Mesenchymal stem cell (in vitro differentiated cells and primary cell): ENCODE measurements around the gene PLSCR4.

ENCODE experiments used
- DNase-seq: peaks from one replicate; pipeline ENCODE4 v3.0.0-alpha.2; 2013
- H2AFZ ChIP-seq: one replicate; pipeline ENCODE4 v1.6.1; 2013; ENCODE audit warnings: low read depth, mild to moderate bottlenecking, control low read depth, inconsistent platforms, low read length, moderate library complexity
- H2AK5ac ChIP-seq: 2 replicates; pipeline ENCODE4 v1.6.1; 2013; ENCODE audit warnings: low read length, moderate library complexity, mild to moderate bottlenecking, inconsistent platforms; ENCODE audit not compliant: severe bottlenecking
- H2BK120ac ChIP-seq: one replicate; pipeline ENCODE4 v1.6.1; 2013; ENCODE audit warnings: low read depth, mild to moderate bottlenecking, inconsistent platforms, low read length, moderate library complexity
- H2BK12ac ChIP-seq, 2 experiments: one replicate each; pipeline ENCODE4 v1.6.1; 2013; ENCODE audit warnings: inconsistent platforms in 2 of 2, low read length in 2 of 2, mild to moderate bottlenecking in 2 of 2, moderate library complexity in 2 of 2, control low read depth in 1 of 2
- H2BK15ac ChIP-seq: one replicate; pipeline ENCODE4 v1.6.1; 2013; ENCODE audit warnings: mild to moderate bottlenecking, low read depth, inconsistent platforms; ENCODE audit not compliant: poor library complexity, severe bottlenecking
- H2BK5ac ChIP-seq: 2 replicates; pipeline ENCODE4 v1.6.1; 2013; ENCODE audit warnings: low read depth, mild to moderate bottlenecking, low read length, control low read depth, inconsistent platforms; ENCODE audit not compliant: poor library complexity, severe bottlenecking
- H3K14ac ChIP-seq, 2 experiments: one replicate each; pipeline ENCODE4 v1.6.1; 2013; ENCODE audit warnings: inconsistent platforms in 2 of 2, low read length in 2 of 2, control low read depth in 1 of 2, mild to moderate bottlenecking in 1 of 2, moderate library complexity in 1 of 2
- H3K18ac ChIP-seq, 2 experiments: one replicate each; pipeline ENCODE4 v1.6.1; 2013; ENCODE audit warnings: inconsistent platforms in 2 of 2, low read length in 2 of 2, control low read depth in 1 of 2, low read depth in 1 of 2, mild to moderate bottlenecking in 1 of 2
- H3K23ac ChIP-seq, 2 experiments: one replicate each; pipeline ENCODE4 v1.6.1; 2013; ENCODE audit warnings: inconsistent platforms in 2 of 2, low read length in 2 of 2, mild to moderate bottlenecking in 2 of 2, moderate library complexity in 2 of 2, control low read depth in 1 of 2
- H3K27ac ChIP-seq: 2 replicates; pipeline ENCODE4 v1.5.1; 2013; ENCODE audit warnings: mild to moderate bottlenecking, moderate library complexity, low read length, control low read depth, inconsistent platforms; ENCODE audit not compliant: poor library complexity, severe bottlenecking
- H3K27me3 ChIP-seq, 2 experiments: 2 replicates each; pipeline versions ENCODE4 v1.6.1 to v1.7.0; 2013; ENCODE audit warnings: low read length in 2 of 2, mild to moderate bottlenecking in 2 of 2, moderate library complexity in 2 of 2, control low read depth in 1 of 2, inconsistent platforms in 1 of 2; ENCODE audit not compliant: control insufficient read depth in 1 of 2, insufficient read depth in 1 of 2
- H3K36me3 ChIP-seq, 2 experiments: 2 replicates each; pipeline versions ENCODE4 v1.6.1 to v1.7.0; 2013; ENCODE audit warnings: low read length in 2 of 2, control low read depth in 1 of 2, inconsistent platforms in 1 of 2, low read depth in 1 of 2, mild to moderate bottlenecking in 1 of 2; ENCODE audit not compliant: insufficient read depth in 2 of 2, control insufficient read depth in 1 of 2
- H3K4ac ChIP-seq, 2 experiments: one replicate each; pipeline ENCODE4 v1.6.1; 2013; ENCODE audit warnings: inconsistent platforms in 2 of 2, low read length in 2 of 2, mild to moderate bottlenecking in 2 of 2, moderate library complexity in 2 of 2, control low read depth in 1 of 2, low read depth in 1 of 2
- H3K4me1 ChIP-seq: 2 replicates; pipeline ENCODE4 v1.6.1; 2013; ENCODE audit warnings: low read depth, low read length, control low read depth; ENCODE audit not compliant: control insufficient read depth, insufficient read depth
- H3K4me2 ChIP-seq: 2 replicates; pipeline ENCODE4 v1.6.1; 2013; ENCODE audit warnings: low read length, mild to moderate bottlenecking, inconsistent platforms; ENCODE audit not compliant: poor library complexity, severe bottlenecking
- H3K4me3 ChIP-seq, 2 experiments: 2 replicates each; pipeline versions ENCODE4 v1.5.1 to v1.7.0; 2013; ENCODE audit warnings: low read length in 2 of 2, mild to moderate bottlenecking in 2 of 2, control low read depth in 1 of 2, low read depth in 1 of 2; ENCODE audit not compliant: insufficient read depth in 1 of 2
- H3K79me1 ChIP-seq: replicated peaks from 2 replicates; pipeline ENCODE4 v1.6.1; 2013; ENCODE audit warnings: mild to moderate bottlenecking, control low read depth, low read length, inconsistent platforms; ENCODE audit not compliant: poor library complexity, severe bottlenecking
- H3K9ac ChIP-seq: 2 replicates; pipeline ENCODE4 v1.7.0; 2013; ENCODE audit warnings: mild to moderate bottlenecking, low read length, moderate library complexity
- H3K9me3 ChIP-seq: 2 replicates; pipeline ENCODE4 v1.7.0; 2013; ENCODE audit warnings: mild to moderate bottlenecking, low read length; ENCODE audit not compliant: control insufficient read depth
- H4K8ac ChIP-seq: one replicate; pipeline ENCODE4 v1.6.1; 2013; ENCODE audit warnings: inconsistent platforms, mild to moderate bottlenecking, low read length, moderate library complexity
- H4K91ac ChIP-seq: one replicate; pipeline ENCODE4 v1.6.1; 2013; ENCODE audit warnings: mild to moderate bottlenecking, low read length, inconsistent platforms
- WGBS: methylation state at CpG from one replicate; pipeline ENCODE4 v1.1.7; 2013; ENCODE audit warnings: mixed read lengths; 5-methylcytosine and 5-hydroxymethylcytosine counted together

PLSCR4 gene

DNA sequence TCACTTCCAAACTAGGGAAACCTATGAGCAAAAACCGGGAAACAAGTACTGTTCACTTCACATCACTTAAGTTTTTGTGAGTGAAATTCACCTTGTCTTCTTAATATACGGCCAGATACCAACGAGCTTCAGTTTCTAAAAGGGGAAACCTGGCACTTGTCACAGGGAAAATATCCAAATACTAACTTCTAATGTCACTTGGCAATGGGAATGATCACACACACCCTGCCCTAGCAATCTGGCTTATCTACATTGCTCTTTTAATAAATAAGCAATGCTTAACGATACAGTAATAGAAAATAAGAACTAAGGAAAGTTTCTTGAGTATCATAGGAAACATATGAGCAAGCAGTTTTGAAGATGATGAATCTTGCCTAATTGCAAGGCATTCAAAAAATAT is 55.3 kb downstream of the PLSCR4 start:
- Histone ChIP-seq H3K4me1 (no peaks in the 10 kb centered on the region), H2BK120ac (no peak overlapping the region), H3K27me3 (no peaks in the 10 kb centered on the region), H2AFZ (no peak overlapping the region), H3K4me2 (no peak overlapping the region), H3K18ac (no peak overlapping the region), H3K9me3 (no peaks in the 10 kb centered on the region), H2AK5ac (no peak overlapping the region), H3K4me3 (no peak overlapping the region), H3K79me1 (no peaks in the 10 kb centered on the region), H3K9ac (no peak overlapping the region), H3K36me3 (peaks cover 0 to 60% of the 10 kb centered on the region in 2 experiments), H2BK15ac (no peak overlapping the region), H3K4ac (no peak overlapping the region), H4K91ac (no peak overlapping the region), H3K27ac (no peak overlapping the region), H3K14ac (no peak overlapping the region), H2BK12ac (no peak overlapping the region), H2BK5ac (no peak overlapping the region), H3K23ac (no peak overlapping the region), H4K8ac (no peak overlapping the region)
- WGBS, result 81% methylated on average over 3 of the region's 4 CpGs
- no peak for DNase-seq

DNA sequence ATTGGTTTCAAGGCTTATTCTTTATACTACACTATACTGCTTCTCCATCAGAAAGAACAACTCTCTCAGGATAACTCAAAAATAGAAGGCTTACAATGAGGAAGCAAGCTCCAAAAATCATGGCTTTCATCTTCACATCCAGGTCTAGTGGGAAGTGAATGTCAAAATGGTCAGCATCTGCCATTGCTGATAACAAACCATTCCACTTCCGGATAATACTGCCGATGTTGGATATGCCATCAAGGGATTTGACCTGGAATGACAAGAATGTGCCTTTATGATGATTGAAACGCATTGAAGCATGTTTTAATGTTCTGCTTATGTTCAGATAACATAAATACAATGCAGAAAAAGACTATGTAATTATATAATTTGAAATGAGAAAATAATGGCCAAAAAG is 55.9 kb downstream of the PLSCR4 start:
- no CpG with 5 or more reads among the region's 3 CpGs for WGBS
- H3K4me3 ChIP-seq, result no peak overlapping the region
- no peak overlapping the region for H2BK12ac ChIP-seq

GRCh38 chr3:146191051-146191450 is 59.9 kb downstream of the PLSCR4 start:
- Histone ChIP-seq H3K27me3 (no peaks in the 10 kb centered on the region), H2BK15ac (no peak overlapping the region), H3K79me1 (no peaks in the 10 kb centered on the region), H2AK5ac (no peak overlapping the region), H2BK5ac (no peak overlapping the region), H3K4me2 (no peak overlapping the region), H3K14ac (no peak overlapping the region), H3K36me3 (peaks cover 0 to 42% of the 10 kb centered on the region in 2 experiments), H3K27ac (no peak overlapping the region), H2AFZ (no peak overlapping the region), H3K23ac (no peak overlapping the region), H3K4me1 (no peaks in the 10 kb centered on the region), H3K9ac (no peak overlapping the region), H4K8ac (no peak overlapping the region), H2BK12ac (no peak overlapping the region), H3K4me3 (no peak overlapping the region), H3K18ac (no peak overlapping the region), H3K4ac (no peak overlapping the region), H3K9me3 (no peaks in the 10 kb centered on the region), H2BK120ac (no peak overlapping the region), H4K91ac (no peak overlapping the region)
- no peak for DNase-seq
- 100% methylated on average over 1 of the region's 1 CpG for WGBS

More for the DNA sequence above, 55.9 kb downstream of the PLSCR4 start:
- no peak overlapping the region for H3K27ac ChIP-seq
- no peak overlapping the region for H4K91ac ChIP-seq
- H4K8ac ChIP-seq, result no peak overlapping the region
- H2BK120ac ChIP-seq, result no peak overlapping the region
- H2AFZ ChIP-seq, result no peak overlapping the region
- no peak overlapping the region for H3K14ac ChIP-seq
- no peaks in the 10 kb centered on the region for H3K79me1 ChIP-seq
- H3K4me2 ChIP-seq, result no peak overlapping the region
- no peak for DNase-seq
- H3K9ac ChIP-seq, result no peak overlapping the region
- H2BK15ac ChIP-seq, result no peak overlapping the region
- no peak overlapping the region for H2BK5ac ChIP-seq
- H3K9me3 ChIP-seq, result no peaks in the 10 kb centered on the region
- no peak overlapping the region for H2AK5ac ChIP-seq
- no peak overlapping the region for H3K18ac ChIP-seq
- H3K36me3 ChIP-seq, result peaks cover 0 to 56% of the 10 kb centered on the region in 2 experiments
- no peak overlapping the region for H3K23ac ChIP-seq
- no peaks in the 10 kb centered on the region for H3K4me1 ChIP-seq
- no peaks in the 10 kb centered on the region for H3K27me3 ChIP-seq
- no peak overlapping the region for H3K4ac ChIP-seq

DNA sequence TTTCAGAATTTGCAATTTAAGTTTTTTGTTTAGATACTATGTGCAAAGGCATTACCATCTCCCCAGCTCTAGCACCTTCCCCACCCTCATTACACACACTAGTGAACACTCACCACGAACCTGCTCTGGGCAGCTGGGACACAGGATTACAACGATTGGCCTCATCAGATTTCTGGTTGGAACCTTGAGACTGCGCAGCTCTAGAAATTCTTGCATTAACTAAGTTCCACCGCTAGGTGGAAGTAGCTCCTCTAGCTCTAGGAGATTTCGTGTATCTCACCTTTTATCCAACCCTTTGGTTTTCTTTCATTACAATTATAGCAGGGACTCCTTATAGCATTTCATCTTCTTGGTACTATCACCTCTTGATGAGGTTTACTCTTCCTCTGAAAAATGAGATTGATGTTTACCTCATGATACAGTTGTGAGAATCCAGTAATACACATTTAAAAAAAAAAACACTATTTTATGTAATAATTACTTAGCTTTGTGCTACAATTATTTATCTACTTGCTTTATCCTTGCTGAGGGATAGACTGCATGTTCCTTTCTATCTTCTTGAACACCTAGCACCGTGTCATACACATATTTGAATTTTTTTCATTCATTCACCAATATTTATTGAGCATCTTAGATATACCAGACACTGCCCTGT is 61.3 kb downstream of the PLSCR4 start:
- H3K18ac ChIP-seq, result no peak overlapping the region
- H4K8ac ChIP-seq, result no peak overlapping the region
- H3K23ac ChIP-seq, result no peak overlapping the region
- peak; percentile 68 for DNase-seq
- H3K27ac ChIP-seq, result no peak overlapping the region
- H3K14ac ChIP-seq, result no peak overlapping the region
- no peaks in the 10 kb centered on the region for H3K9me3 ChIP-seq
- H2BK120ac ChIP-seq, result no peak overlapping the region
- no peak overlapping the region for H4K91ac ChIP-seq
- H2BK15ac ChIP-seq, result no peak overlapping the region
- no peaks in the 10 kb centered on the region for H3K79me1 ChIP-seq
- H3K27me3 ChIP-seq, result no peaks in the 10 kb centered on the region
- H3K4ac ChIP-seq, result no peak overlapping the region
- no peak overlapping the region for H3K4me2 ChIP-seq
- H3K9ac ChIP-seq, result no peak overlapping the region
- WGBS, result 4% methylated on average over 6 of the region's 6 CpGs
- no peak overlapping the region for H2BK5ac ChIP-seq
- H3K4me3 ChIP-seq, result no peak overlapping the region
- no peaks in the 10 kb centered on the region for H3K4me1 ChIP-seq
- no peak overlapping the region for H2AK5ac ChIP-seq
- no peak overlapping the region for H2AFZ ChIP-seq
- peaks cover 0 to 30% of the 10 kb centered on the region in 2 experiments for H3K36me3 ChIP-seq
- no peak overlapping the region for H2BK12ac ChIP-seq
